Left ventricle myocardium inferior (tissue), 1 donor: ENCODE data around the gene ANO7. TPM values are rescaled to one million over a fixed set of nuclear protein-coding genes. Genes with fewer than 3 reads are reported as not detected.

Experiments
- DNase-seq: peaks from one replicate; pipeline ENCODE4 v3.0.0-alpha.2; 2020
- H3K27ac ChIP-seq: fragments of 200-600 bp; replicated peaks from 2 replicates; pipeline ENCODE4 v1.8.0; 2021
- H3K27me3 ChIP-seq: fragments of 200-600 bp; 2 replicates; pipeline ENCODE4 v1.8.0; 2021; ENCODE audit warnings: low read depth
- H3K36me3 ChIP-seq: fragments of 200-600 bp; 2 replicates; pipeline ENCODE4 v1.8.0; 2021
- H3K4me1 ChIP-seq: fragments of 200-600 bp; 2 replicates; pipeline ENCODE4 v1.8.0; 2021
- H3K4me3 ChIP-seq: fragments of 200-600 bp; 2 replicates; pipeline ENCODE4 v1.8.0; 2021; ENCODE audit warnings: mild to moderate bottlenecking, moderate library complexity
- H3K9me3 ChIP-seq: fragments of 200-600 bp; replicated peaks from 2 replicates; pipeline ENCODE4 v1.8.0; 2021
- intact Hi-C: fragments of 100-400 bp; cut with micrococcal nuclease; formaldehyde crosslinking; loops from one replicate; pipeline ENCODE4 v1.11.0; 2022
- total RNA-seq: library from RNA; stranded (reverse); fragmentation: NEBNext Ultra II Directional; extraction: Animal tissue kit (Norgen Biotek cat#: 25700); gene quantifications from one replicate; pipeline ENCODE4 v1.2.1, GENCODE V29; 2021
- TF ChIP-seq, protein P1 (sequence below): fragments of 200-600 bp; IDR thresholded peaks from 2 replicates; pipeline ENCODE4 v1.8.0; 2021; ENCODE audit warnings: antibody characterized with exemption, mild to moderate bottlenecking, borderline replicate concordance
- donor health status: DM: no; HTN: yes; CAD: no; lungs with severe emphysema.

ANO7 gene
- total RNA-seq, 1 donor from 2014 or later: 0.80 TPM

DNA sequence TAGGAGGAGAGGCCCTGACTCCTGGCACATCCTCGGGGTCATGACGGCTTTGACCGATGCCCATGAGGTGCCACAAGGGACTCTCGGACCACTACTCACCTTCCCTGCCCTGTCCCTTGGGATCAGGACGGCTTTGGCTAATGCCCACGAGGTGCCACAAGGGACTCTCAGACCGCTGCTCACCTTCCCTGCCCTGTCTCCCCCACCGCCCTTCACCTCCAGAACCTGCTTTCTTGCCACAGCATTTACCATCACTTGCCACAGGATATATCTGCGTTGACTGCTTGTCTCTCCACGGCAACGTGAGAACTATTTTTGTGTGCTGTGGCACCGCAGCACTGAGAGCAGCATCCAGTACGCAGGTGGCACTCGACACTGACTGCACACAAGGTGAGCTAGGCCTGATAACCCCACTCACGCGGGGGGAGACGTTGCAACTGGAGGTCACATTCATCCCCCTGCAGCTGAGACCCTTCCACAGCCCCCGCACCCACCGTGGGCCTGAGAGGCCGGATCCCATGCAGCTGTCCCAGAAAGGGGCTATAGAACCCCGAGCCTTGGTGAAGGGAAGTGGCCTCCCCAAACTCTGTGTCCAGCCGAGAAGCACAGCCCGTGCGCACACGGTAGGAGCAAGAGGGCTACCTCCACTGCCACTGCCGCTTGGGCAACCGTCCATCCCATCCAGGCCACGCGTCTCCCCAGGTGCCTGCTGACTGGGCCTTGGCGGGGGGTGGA lies 47.5 kb downstream of the ANO7 start:
- H3K9me3 ChIP-seq: no peaks in the 10 kb centered on the region
- peaks cover 10% of the 10 kb centered on the region for H3K4me1 ChIP-seq
- no peak overlapping the region for H3K4me3 ChIP-seq
- intact Hi-C loops: no loop called here
- H3K36me3 ChIP-seq: peaks cover 100% of the 10 kb centered on the region
- no peak overlapping the region for H3K27ac ChIP-seq
- DNase-seq: no peak
- H3K27me3 ChIP-seq: no peaks in the 10 kb centered on the region
- TF ChIP-seq, protein P1, sequence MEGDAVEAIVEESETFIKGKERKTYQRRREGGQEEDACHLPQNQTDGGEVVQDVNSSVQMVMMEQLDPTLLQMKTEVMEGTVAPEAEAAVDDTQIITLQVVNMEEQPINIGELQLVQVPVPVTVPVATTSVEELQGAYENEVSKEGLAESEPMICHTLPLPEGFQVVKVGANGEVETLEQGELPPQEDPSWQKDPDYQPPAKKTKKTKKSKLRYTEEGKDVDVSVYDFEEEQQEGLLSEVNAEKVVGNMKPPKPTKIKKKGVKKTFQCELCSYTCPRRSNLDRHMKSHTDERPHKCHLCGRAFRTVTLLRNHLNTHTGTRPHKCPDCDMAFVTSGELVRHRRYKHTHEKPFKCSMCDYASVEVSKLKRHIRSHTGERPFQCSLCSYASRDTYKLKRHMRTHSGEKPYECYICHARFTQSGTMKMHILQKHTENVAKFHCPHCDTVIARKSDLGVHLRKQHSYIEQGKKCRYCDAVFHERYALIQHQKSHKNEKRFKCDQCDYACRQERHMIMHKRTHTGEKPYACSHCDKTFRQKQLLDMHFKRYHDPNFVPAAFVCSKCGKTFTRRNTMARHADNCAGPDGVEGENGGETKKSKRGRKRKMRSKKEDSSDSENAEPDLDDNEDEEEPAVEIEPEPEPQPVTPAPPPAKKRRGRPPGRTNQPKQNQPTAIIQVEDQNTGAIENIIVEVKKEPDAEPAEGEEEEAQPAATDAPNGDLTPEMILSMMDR: no peak

DNA sequence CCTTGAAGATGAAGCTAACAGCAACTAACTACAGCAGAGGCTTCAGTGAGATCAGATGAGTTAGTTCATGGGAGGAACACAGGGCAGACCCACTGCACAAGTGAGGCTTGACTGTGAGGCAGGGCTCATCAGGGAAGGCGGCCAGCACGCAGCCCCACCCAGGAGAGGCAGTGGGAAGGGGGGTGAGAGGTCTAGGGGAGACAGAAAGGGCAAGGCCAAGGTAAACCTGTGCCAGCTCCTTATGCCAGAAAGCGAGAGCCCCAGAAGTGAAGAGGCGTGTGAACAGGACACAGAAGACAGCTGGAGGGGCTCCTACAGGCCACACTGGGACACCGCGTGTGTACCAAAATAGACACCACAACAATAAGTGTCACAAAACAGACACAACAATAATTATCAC lies 48.6 kb downstream of the ANO7 start:
- no peak overlapping the region for H3K4me3 ChIP-seq
- no peaks in the 10 kb centered on the region for H3K27me3 ChIP-seq
- no peak overlapping the region for H3K27ac ChIP-seq
- DNase-seq: no peak
- H3K36me3 ChIP-seq: peaks cover 99% of the 10 kb centered on the region
- no peaks in the 10 kb centered on the region for H3K9me3 ChIP-seq
- TF ChIP-seq, protein P1: no peak
- H3K4me1 ChIP-seq: peaks cover 9% of the 10 kb centered on the region
- intact Hi-C loops: no loop called here

DNA sequence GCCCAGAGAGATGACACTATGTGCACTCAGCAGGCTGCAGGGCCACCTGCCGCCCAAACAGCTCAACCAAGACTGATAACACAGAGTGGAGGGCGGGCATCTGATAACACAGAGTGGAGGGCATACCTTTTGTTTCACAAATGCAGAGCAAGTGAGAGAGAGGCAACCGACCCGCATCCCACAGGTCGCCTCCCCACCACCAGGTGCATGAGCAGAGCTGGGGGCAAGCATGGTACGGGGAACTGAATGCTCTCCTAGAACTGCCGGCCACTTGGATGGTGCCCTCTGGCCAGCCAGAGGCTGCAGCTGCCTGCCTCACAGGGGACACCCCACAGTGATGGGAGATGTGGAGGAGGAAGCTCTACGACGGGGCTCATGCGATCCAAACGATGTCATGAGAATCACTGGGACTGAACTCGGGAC lies 49.5 kb downstream of the ANO7 start:
- no peak overlapping the region for H3K27ac ChIP-seq
- TF ChIP-seq, protein P1: no peak
- DNase-seq: no peak
- H3K4me3 ChIP-seq: no peak overlapping the region
- no peaks in the 10 kb centered on the region for H3K27me3 ChIP-seq
- intact Hi-C loops: no loop called here
- no peaks in the 10 kb centered on the region for H3K9me3 ChIP-seq
- H3K36me3 ChIP-seq: peaks cover 99% of the 10 kb centered on the region
- H3K4me1 ChIP-seq: no peaks in the 10 kb centered on the region

DNA sequence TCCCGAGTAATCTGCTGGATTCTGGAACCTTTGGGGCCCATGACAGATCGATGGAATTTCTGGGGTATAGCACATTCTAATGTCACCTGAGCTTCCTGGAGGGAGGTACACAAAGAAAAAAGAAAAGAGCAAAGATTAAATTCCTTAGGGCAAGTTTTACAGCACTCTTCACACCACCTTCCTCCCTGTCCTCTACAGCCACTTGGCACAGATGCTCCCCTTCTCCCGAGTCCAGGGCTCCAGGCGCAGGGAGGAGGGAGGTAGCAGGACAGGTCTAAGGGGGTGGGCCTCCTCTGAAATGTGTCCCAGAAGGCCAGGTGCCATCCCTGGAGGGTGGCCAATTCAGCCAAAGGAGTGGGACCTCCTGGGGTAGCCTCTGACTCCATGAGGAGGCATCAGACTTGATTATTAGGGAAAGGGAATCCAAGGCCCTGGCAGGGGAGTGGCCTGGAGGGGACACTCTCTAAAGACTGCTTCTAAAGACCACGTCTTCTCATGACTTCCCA lies 50.3 kb downstream of the ANO7 start:
- no peak overlapping the region for H3K27ac ChIP-seq
- peaks cover 99% of the 10 kb centered on the region for H3K36me3 ChIP-seq
- H3K4me3 ChIP-seq: no peak overlapping the region
- H3K27me3 ChIP-seq: no peaks in the 10 kb centered on the region
- TF ChIP-seq, protein P1: no peak
- no peak for DNase-seq
- H3K4me1 ChIP-seq: no peaks in the 10 kb centered on the region
- H3K9me3 ChIP-seq: no peaks in the 10 kb centered on the region
- intact Hi-C loops: no loop called here

DNA sequence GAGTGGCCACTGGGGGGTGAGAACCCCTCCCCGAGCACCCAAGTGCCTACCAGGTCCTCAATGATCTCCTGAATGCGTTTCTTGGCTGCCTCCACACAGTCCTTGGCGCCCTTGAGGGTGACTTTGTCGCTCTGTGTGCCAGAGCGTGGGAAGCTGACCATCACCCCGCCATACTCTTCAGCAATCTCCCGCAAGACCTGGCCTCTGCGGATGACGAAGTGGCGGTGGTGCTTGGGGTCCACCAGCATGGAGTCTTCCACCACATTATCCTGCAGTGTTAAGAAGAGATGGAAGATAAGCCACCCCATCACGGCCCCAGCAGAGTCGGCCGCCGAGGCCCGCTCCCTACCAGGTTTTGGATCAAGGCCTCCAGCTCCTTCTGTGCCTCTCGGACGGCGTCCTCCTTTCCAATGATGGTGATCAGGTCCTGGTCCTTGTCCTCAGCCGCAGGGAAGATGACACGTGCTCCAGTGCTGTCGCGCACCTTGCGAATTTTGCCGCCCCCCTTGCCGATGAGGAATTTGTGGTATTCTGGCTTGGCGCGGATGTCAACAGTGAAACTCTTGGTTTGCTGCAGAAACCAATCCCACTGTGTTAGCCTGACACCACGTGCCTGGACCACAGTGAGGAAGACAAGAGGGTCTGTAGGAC lies 51.2 kb downstream of the ANO7 start:
- H3K27me3 ChIP-seq: no peaks in the 10 kb centered on the region
- no peak for DNase-seq
- H3K9me3 ChIP-seq: no peaks in the 10 kb centered on the region
- H3K36me3 ChIP-seq: peaks cover 99% of the 10 kb centered on the region
- no peak overlapping the region for H3K4me3 ChIP-seq
- H3K4me1 ChIP-seq: no peaks in the 10 kb centered on the region
- intact Hi-C loops: no loop called here
- no peak overlapping the region for H3K27ac ChIP-seq
- TF ChIP-seq, protein P1: no peak
